Spleen (tissue), 7 donors: ENCODE data around the gene MYO3B.

Experiments used
- CTCF ChIP-seq, 11 experiments: fragments of 200-600 bp in 7 of 11; fragments of 450-650 bp in 4 of 11; sonication (generic) in 4 of 11; IDR thresholded peaks in 8 of 11; conservative IDR thresholded peaks in 3 of 11; 1 replicate in 7 of 11; 2 replicates in 4 of 11; pipeline versions ENCODE4 v1.4.0 to v1.8.0; 2016 to 2021; ENCODE audit warnings: antibody characterized with exemption in 11 of 11, inconsistent platforms in 4 of 11, mild to moderate bottlenecking in 1 of 11
- POLR2A ChIP-seq, 3 donors: fragments of 450-650 bp; IDR thresholded peaks; one replicate each; pipeline ENCODE4 v1.5.1; 2017; ENCODE audit warnings: antibody characterized with exemption in 3 of 3, mild to moderate bottlenecking in 1 of 3
- POLR2AphosphoS5 ChIP-seq, 3 donors: sonication (generic); formaldehyde crosslinking; IDR thresholded peaks; one replicate each; pipeline ENCODE4 v1.5.1; 2017; ENCODE audit warnings: antibody characterized with exemption in 3 of 3
- donor health status: DM: no; HTN: no; CAD: no; lungs with moderate emphysema.
- donor health status: DM: no; HTN: no; CAD: no.
- donor health status: DM: no; HTN: no; CAD: no.

DNA sequence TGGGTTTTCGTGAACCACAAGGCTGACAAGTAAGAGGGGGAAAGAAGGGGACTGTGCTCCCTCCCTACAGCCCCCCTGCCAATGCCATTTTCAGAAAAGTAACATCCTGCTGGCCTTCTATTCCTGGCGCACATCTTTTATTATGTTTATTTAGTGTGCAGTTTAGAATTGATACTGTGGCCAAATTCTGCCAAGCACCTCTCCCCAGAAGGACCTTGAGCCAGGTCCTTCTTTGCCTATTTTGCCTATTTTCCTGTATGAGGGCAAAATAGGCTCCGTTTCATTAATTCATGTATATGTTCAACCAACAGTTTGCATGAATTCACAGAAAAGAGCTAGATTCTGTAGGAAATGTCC is 136.0 kb downstream of the MYO3B start:
- TF ChIP-seq CTCF (IDR thresholded peaks at IDR 0.05 in 8 of 11, conservative IDR thresholded peaks at IDR 0.05 in 3 of 11), result no peak
- TF ChIP-seq POLR2AphosphoS5 (IDR thresholded peaks at IDR 0.05), result no peak
- no peak for TF ChIP-seq POLR2A (IDR thresholded peaks at IDR 0.05)
